Glutamatergic neuron (in vitro differentiated cells): ENCODE measurements around the gene IRF2. TPM values are rescaled to one million over a fixed set of nuclear protein-coding genes. Genes with fewer than 3 reads are reported as not detected.

Experiments used
- DNase-seq: peaks from one replicate; pipeline ENCODE4 v3.0.0; 2022
- H3K27ac Mint-ChIP-seq: one replicate; pipeline ENCODE4 v1.8.0; 2020; ENCODE audit warnings: mild to moderate bottlenecking, mixed read lengths, inconsistent platforms; ENCODE audit not compliant: unreplicated experiment
- H3K27me3 Mint-ChIP-seq: one replicate; pipeline ENCODE4 v1.8.0; 2020; ENCODE audit warnings: mild to moderate bottlenecking, moderate library complexity, mixed read lengths, inconsistent platforms; ENCODE audit not compliant: unreplicated experiment
- H3K36me3 Mint-ChIP-seq: one replicate; pipeline ENCODE4 v1.8.0; 2020; ENCODE audit warnings: mild to moderate bottlenecking, mixed read lengths, inconsistent platforms; ENCODE audit not compliant: unreplicated experiment
- H3K4me1 Mint-ChIP-seq: one replicate; pipeline ENCODE4 v1.8.0; 2020; ENCODE audit warnings: mild to moderate bottlenecking, low read depth, mixed read lengths, inconsistent platforms; ENCODE audit not compliant: unreplicated experiment
- H3K4me3 Mint-ChIP-seq: one replicate; pipeline ENCODE4 v1.8.0; 2020; ENCODE audit warnings: mild to moderate bottlenecking, mixed read lengths, inconsistent platforms; ENCODE audit not compliant: unreplicated experiment
- H3K9me3 Mint-ChIP-seq: one replicate; pipeline ENCODE4 v1.8.0; 2020; ENCODE audit warnings: mild to moderate bottlenecking, moderate library complexity, mixed read lengths, inconsistent platforms; ENCODE audit not compliant: unreplicated experiment
- long read RNA-seq: library from polyadenylated mRNA; unstranded; transcript quantifications from one replicate; pipeline ENCODE4 v2.0.0, GENCODE V29; 2020; ENCODE audit not compliant: unreplicated experiment
- total RNA-seq: library from RNA; stranded (reverse); fragmentation: NEBNext Ultra II Directional; extraction: Animal tissue kit (Norgen Biotek cat#: 25700); gene quantifications from one replicate; pipeline ENCODE4 v1.2.1, GENCODE V29; 2021; ENCODE audit not compliant: unreplicated experiment
- TF ChIP-seq, protein P1 (sequence below): fragments of 200-600 bp; sonication (generic); IDR thresholded peaks from one replicate; pipeline ENCODE4 v1.5.0; 2021; ENCODE audit not compliant: partially characterized antibody, unreplicated experiment

IRF2 gene
- total RNA-seq = 7.4 TPM
- long read RNA-seq = 0 reads

DNA sequence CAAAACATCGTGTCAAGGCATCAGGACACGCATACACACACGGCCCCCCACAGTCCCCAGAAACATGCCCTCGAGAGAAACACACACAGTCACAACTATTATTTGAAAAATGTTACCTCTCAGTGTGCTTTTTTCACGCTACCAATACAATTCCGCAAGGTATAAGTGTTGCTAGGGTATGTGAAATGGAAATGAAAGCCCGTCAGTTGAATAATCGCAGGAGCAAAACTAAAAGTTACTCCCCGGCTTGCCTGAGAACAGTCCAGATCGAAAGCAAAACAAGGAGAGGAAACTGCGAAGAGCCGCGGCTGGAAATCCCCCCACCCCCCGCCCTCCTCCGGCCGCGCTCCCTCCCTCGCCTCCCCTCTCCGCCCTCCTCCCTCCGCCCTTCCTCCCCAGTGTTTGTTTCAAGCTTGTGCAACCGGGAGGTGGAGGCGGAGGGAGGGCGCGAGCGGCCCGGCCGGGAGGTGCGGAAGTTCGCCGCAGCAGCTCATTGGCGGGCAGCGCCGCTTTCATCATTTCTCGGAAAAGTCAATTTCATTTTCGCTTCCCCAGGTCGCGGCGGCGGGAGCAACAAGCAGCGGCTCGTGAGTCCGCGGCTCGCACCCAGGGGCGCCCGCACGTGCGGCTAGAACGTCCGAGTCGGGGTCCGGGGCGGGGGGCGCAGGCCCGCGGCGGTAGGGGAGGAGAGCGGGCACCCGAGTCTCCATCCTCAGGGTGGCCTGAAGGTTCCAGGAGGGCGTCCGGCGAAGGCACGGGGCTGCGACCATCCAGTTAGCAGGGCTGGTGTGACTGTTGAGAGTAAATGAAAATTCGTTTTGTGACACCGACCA, at the start of gene IRF2:
Gene IRF2 (minus strand): TSS at position 288 of the 833 bp plus-strand sequence. CDS start 45,486 bp downstream, outside the sequence.
- TF ChIP-seq, protein P1, sequence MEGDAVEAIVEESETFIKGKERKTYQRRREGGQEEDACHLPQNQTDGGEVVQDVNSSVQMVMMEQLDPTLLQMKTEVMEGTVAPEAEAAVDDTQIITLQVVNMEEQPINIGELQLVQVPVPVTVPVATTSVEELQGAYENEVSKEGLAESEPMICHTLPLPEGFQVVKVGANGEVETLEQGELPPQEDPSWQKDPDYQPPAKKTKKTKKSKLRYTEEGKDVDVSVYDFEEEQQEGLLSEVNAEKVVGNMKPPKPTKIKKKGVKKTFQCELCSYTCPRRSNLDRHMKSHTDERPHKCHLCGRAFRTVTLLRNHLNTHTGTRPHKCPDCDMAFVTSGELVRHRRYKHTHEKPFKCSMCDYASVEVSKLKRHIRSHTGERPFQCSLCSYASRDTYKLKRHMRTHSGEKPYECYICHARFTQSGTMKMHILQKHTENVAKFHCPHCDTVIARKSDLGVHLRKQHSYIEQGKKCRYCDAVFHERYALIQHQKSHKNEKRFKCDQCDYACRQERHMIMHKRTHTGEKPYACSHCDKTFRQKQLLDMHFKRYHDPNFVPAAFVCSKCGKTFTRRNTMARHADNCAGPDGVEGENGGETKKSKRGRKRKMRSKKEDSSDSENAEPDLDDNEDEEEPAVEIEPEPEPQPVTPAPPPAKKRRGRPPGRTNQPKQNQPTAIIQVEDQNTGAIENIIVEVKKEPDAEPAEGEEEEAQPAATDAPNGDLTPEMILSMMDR = no peak
- peaks cover 5% of the 10 kb centered on the region for H3K4me1 Mint-ChIP-seq
- H3K36me3 Mint-ChIP-seq = no peaks in the 10 kb centered on the region
- peak; percentile 92 for DNase-seq
- H3K9me3 Mint-ChIP-seq = peaks cover 7% of the 10 kb centered on the region
- peak within 1 kb of the TSS; percentile 97 for H3K4me3 Mint-ChIP-seq
- peaks cover 7% of the 10 kb centered on the region for H3K27me3 Mint-ChIP-seq
- peak within 1 kb of the TSS; percentile 89 for H3K27ac Mint-ChIP-seq

DNA sequence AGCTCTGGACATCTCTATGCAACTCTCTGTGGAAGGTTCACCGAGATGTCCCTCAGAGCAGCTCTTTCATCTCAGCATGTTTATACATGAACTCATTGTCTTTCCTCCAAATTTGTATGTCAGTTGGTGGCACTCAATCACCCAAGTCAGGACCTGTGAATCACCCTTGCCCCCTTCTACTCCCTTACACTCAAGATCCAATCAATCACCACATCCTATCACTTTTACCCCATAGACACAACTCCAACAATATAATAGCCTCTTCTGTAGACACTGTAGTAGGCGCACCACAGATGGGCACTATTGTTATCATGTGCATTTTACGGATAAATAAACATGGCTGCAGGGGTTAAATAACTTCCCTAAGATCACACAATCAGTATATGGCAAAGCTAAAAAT, 41.3 kb upstream of the IRF2 start:
- Mint-ChIP-seq H3K27me3 (peaks cover 1% of the 10 kb centered on the region), H3K9me3 (no peaks in the 10 kb centered on the region), H3K4me3 (no peak overlapping the region), H3K4me1 (no peaks in the 10 kb centered on the region), H3K36me3 (peaks cover 6% of the 10 kb centered on the region), H3K27ac (no peak overlapping the region)
- TF ChIP-seq, protein P1 = no peak
- no peak for DNase-seq

DNA sequence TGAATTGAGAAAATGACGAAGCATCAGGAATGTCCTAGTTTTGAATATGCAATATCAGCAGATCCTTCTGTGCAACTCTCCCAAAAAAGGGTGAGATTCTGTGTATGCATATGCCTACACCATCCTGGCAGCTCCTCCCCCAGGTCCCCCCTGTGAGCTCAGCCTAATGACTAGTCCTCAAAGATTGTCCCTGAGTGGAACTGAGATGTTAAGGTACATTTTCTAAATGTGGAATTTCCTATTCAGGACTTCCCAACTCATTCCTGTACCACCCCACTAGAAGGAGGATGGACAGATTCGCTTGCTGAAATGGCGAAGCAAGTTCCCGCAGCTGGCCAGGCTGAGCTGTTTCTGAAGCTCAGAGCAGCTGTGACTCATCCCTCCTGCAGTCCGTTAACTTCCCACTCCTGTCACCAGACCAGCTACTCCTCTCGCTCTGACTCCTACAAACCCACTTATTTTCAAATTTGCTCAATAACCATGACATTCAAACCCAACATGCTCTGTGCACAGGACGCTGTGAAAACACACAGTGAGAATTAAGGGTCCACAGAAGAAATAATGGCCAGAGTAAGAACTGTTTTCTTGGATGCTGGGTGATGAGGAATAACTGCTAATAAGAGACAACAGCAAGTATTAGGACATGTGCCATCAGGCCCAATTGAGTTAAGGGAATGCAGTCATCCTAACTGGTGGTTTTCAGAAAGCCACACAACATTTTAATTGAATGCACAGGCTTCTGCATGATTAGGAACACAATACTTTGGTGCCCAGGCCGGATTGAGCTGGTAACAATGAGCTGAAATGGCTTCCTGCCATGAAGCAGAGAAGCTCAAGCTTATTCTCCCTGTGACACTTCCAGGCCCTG, 40.0 kb upstream of the IRF2 start:
- TF ChIP-seq, protein P1 = no peak
- Mint-ChIP-seq H3K27me3 (peaks cover 1% of the 10 kb centered on the region), H3K36me3 (peaks cover 6% of the 10 kb centered on the region), H3K27ac (no peak overlapping the region), H3K9me3 (no peaks in the 10 kb centered on the region), H3K4me3 (no peak overlapping the region), H3K4me1 (no peaks in the 10 kb centered on the region)
- DNase-seq = no peak

DNA sequence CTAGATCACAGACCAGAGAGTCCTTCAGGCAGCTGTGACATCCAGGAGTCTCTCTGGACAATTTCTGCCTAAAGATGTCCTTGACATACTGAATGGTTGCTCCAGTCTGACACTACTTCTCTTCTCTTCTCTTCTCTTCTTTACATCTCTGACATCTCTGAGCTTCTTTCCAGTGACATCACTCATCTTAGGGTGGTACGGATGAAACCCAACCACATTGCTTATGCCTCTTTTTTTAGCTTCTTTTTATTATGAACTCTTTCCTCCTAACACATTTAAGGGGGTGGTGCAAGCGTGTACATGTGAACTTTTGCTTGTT, 39.4 kb upstream of the IRF2 start:
- no peak overlapping the region for H3K27ac Mint-ChIP-seq
- no peaks in the 10 kb centered on the region for H3K4me1 Mint-ChIP-seq
- H3K4me3 Mint-ChIP-seq = no peak overlapping the region
- peaks cover 4% of the 10 kb centered on the region for H3K36me3 Mint-ChIP-seq
- no peak for DNase-seq
- no peaks in the 10 kb centered on the region for H3K9me3 Mint-ChIP-seq
- peaks cover 1% of the 10 kb centered on the region for H3K27me3 Mint-ChIP-seq
- TF ChIP-seq, protein P1 = no peak

DNA sequence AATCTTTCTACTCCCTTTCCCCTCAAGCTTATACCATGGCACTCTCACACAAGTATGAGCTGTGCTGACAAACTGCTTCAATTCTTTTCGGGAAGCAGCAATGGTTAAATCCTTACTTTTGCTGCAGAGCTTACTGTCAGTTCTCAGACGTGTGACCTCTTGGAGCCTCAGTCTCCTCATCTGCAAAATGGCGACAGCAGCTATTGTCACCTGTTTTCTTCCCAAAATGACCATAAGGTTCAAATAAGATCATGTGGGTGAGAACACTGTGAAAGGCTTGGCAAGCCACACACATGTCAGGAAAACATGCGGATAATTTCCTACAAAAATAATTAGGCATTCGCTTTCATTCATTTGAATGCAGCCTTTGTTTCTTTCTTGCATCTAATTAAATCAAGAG, 36.8 kb upstream of the IRF2 start:
- H3K4me3 Mint-ChIP-seq = no peak overlapping the region
- H3K27me3 Mint-ChIP-seq = peaks cover 1% of the 10 kb centered on the region
- no peaks in the 10 kb centered on the region for H3K36me3 Mint-ChIP-seq

More for the DNA sequence above, 36.8 kb upstream of the IRF2 start:
- no peak for DNase-seq
- Mint-ChIP-seq H3K9me3 (no peaks in the 10 kb centered on the region), H3K4me1 (no peaks in the 10 kb centered on the region), H3K27ac (no peak overlapping the region)
- TF ChIP-seq, protein P1 = no peak
